HepG2 (cell line): ENCODE results near the gene NMNAT1. TPM values are rescaled to one million over a fixed set of nuclear protein-coding genes. Genes with fewer than 3 reads are reported as not detected.
A peak's percentile ranks its signal among the peaks of the same experiment; 100 is the strongest.

Experiments used
- AGO2 ChIP-seq: fragments of 200-400 bp; formaldehyde crosslinking; optimal IDR thresholded peaks from 2 replicates; pipeline ENCODE3; 2017; ENCODE audit warnings: mild to moderate bottlenecking, low read depth, low read length, moderate library complexity
- ARID2 ChIP-seq: sonication (generic); formaldehyde crosslinking; IDR thresholded peaks from 2 replicates; pipeline ENCODE4 v1.8.1; 2022; ENCODE audit warnings: mild to moderate bottlenecking, missing genetic modification reagents, borderline replicate concordance
- ARID4A ChIP-seq: sonication (generic); formaldehyde crosslinking; IDR thresholded peaks from 2 replicates; pipeline ENCODE4 v1.5.0; 2020; ENCODE audit warnings: mild to moderate bottlenecking, missing genetic modification reagents, borderline replicate concordance
- DRAP1 ChIP-seq: IDR thresholded peaks from 2 replicates; pipeline ENCODE4 v1.6.1; 2016; ENCODE audit warnings: missing genetic modification reagents, missing compliant biosample characterization
- KDM5B ChIP-seq: sonication (generic); formaldehyde crosslinking; IDR thresholded peaks from 2 replicates; pipeline ENCODE4 v1.4.0; 2020; ENCODE audit warnings: missing genetic modification reagents, mild to moderate bottlenecking, borderline replicate concordance
- KLF13 ChIP-seq: sonication (generic); formaldehyde crosslinking; IDR thresholded peaks from 2 replicates; pipeline ENCODE4 v1.4.0; 2020; ENCODE audit warnings: mild to moderate bottlenecking, missing genetic modification reagents
- POGK ChIP-seq: sonication (generic); formaldehyde crosslinking; conservative IDR thresholded peaks from 2 replicates; pipeline ENCODE4 v1.8.0; 2022; ENCODE audit warnings: mild to moderate bottlenecking, moderate library complexity, missing genetic modification reagents
- TRAFD1 ChIP-seq: sonication (generic); formaldehyde crosslinking; IDR thresholded peaks from 2 replicates; pipeline ENCODE4 v1.5.1; 2020; ENCODE audit warnings: missing genetic modification reagents, mild to moderate bottlenecking, borderline replicate concordance
- TSC22D2 ChIP-seq: sonication (generic); formaldehyde crosslinking; IDR thresholded peaks from 2 replicates; pipeline ENCODE4 v1.5.1; 2020; ENCODE audit warnings: missing genetic modification reagents, mild to moderate bottlenecking, borderline replicate concordance
- ZHX2 ChIP-seq, 2 experiments: sonication (generic) in 1 of 2; formaldehyde crosslinking in 1 of 2; IDR thresholded peaks; 2 replicates each; pipeline versions ENCODE4 v1.6.1 to v1.9.0; 2014 to 2022; ENCODE audit warnings: antibody characterized with exemption in 1 of 2, borderline replicate concordance in 1 of 2, inconsistent platforms in 1 of 2, low read depth in 1 of 2, missing genetic modification reagents in 1 of 2
- ZNF484 ChIP-seq: sonication (generic); formaldehyde crosslinking; IDR thresholded peaks from 2 replicates; pipeline ENCODE4 v1.5.1; 2020; ENCODE audit warnings: mild to moderate bottlenecking, low read depth, missing genetic modification reagents, borderline replicate concordance
- ZNF530 ChIP-seq: sonication (generic); formaldehyde crosslinking; IDR thresholded peaks from 2 replicates; pipeline ENCODE4 v1.5.0; 2020; ENCODE audit warnings: low read depth, mild to moderate bottlenecking, missing genetic modification reagents
- polyA plus RNA-seq, 8 experiments: library from polyadenylated mRNA; depleted of rRNA in 3 of 8; stranded (reverse) in 7 of 8; unstranded in 1 of 8; fragments of >200 nt; fragmentation: Illumina TruSeq in 4 of 8; extraction: Trizol in 4 of 8; gene quantifications; 2 replicates each; pipeline versions ENCODE4 v1.2.1 to v1.2.3, GENCODE V29; 2011 to 2016; ENCODE audit warnings: low read depth in 4 of 8, missing spikeins in 1 of 8, mixed read lengths in 1 of 8; ENCODE audit not compliant: insufficient read depth in 1 of 8
- total RNA-seq, 5 experiments: library from RNA; depleted of rRNA; stranded (reverse); fragments of >200 nt; fragmentation: Illumina TruSeq; extraction: Trizol; gene quantifications; 2 replicates each; pipeline ENCODE4 v1.2.3, GENCODE V29; 2016; ENCODE audit warnings: low read depth in 1 of 5

NMNAT1 gene
- total and polyA plus RNA-seq, 2 of the 13 experiments (the other 11 are each of a cell fraction or from before 2014, with no cell fraction given), result 5.6 to 12.2 TPM

GRCh38 chr1:10032590-10033358 is 89.5 kb downstream of the NMNAT1 start, which contains the start of gene UBE4B (continued):
- TF ChIP-seq POGK (0 out of 2 replicates have a peak, but pooled peaks have one; percentile 44), KLF13 (CRISPR knock-in tag) (no peak), KDM5B (peak; percentile 69; the same call in 1 of the 2 replicates), ARID2 (CRISPR knock-in tag) (no peak), ZNF484 (CRISPR knock-in tag) (no peak), TRAFD1 (no peak), TSC22D2 (CRISPR knock-in tag) (no peak), ZHX2 (IDR thresholded peaks at IDR 0.05; ENCODE audit: low read depth) (peak; percentile 51; the same call in 1 of the 2 replicates), ZHX2 (CRISPR knock-in tag; IDR thresholded peaks at IDR 0.05; ENCODE audit: borderline replicate concordance) (no peak), ZNF530 (no peak), DRAP1 (CRISPR knock-in tag) (peak; percentile 55; the same call in 1 of the 2 replicates), ARID4A (CRISPR knock-in tag) (peak; percentile 67), AGO2 (no peak)
